Ascending aorta (tissue), 2 donors: ENCODE data around the gene FOXP3. TPM values are rescaled to one million over a fixed set of nuclear protein-coding genes. Genes with fewer than 3 reads are reported as not detected.

Experiments
- DNase-seq, 2 donors: peaks; one replicate each; pipeline ENCODE4 v3.0.0-alpha.2; 2019; ENCODE audit warnings: low spot score in 2 of 2
- H3K27ac ChIP-seq, 2 donors: fragments of 200-600 bp; sonication (generic); one replicate each; pipeline ENCODE4 v1.5.1; 2016 to 2017; ENCODE audit warnings: mild to moderate bottlenecking in 1 of 2
- H3K27me3 ChIP-seq: fragments of 200-600 bp; sonication (generic); one replicate; pipeline ENCODE4 v1.5.1; 2017
- H3K36me3 ChIP-seq, 2 donors: fragments of 200-600 bp; sonication (generic); one replicate each; pipeline ENCODE4 v1.5.1; 2016
- H3K4me1 ChIP-seq, 2 donors: fragments of 200-600 bp; sonication (generic); one replicate each; pipeline ENCODE4 v1.5.1; 2016 to 2017; ENCODE audit warnings: mild to moderate bottlenecking in 1 of 2
- H3K4me3 ChIP-seq, 2 donors: fragments of 200-600 bp; sonication (generic); one replicate each; pipeline ENCODE4 v1.5.1; 2016 to 2017; ENCODE audit warnings: mild to moderate bottlenecking in 1 of 2
- H3K9me3 ChIP-seq, 2 donors: fragments of 200-600 bp; sonication (generic); one replicate each; pipeline ENCODE4 v1.5.1; 2016
- CTCF ChIP-seq, 3 experiments: fragments of 200-600 bp in 2 of 3; fragments of 450-650 bp in 1 of 3; sonication (generic) in 2 of 3; IDR thresholded peaks; one replicate each; pipeline ENCODE4 v1.5.1; 2016 to 2019; ENCODE audit warnings: antibody characterized with exemption in 3 of 3, mild to moderate bottlenecking in 1 of 3, moderate library complexity in 1 of 3
- intact Hi-C: fragments of 100-400 bp; cut with DNase I; formaldehyde crosslinking; loops from one replicate; pipeline ENCODE4 v1.15.1; 2023
- total RNA-seq: library from RNA; depleted of rRNA; stranded (reverse); fragments of >200 nt; gene quantifications from one replicate; pipeline ENCODE4 v1.1.0, GENCODE V29; 2016

Gene FOXP3
- total RNA-seq, 1 donor from 2014 or later, result not detected

- H3K27me3 ChIP-seq, result no peaks in the 10 kb centered on the region
- H3K27ac ChIP-seq, result no peak overlapping the region
- no peaks in the 10 kb centered on the region for H3K9me3 ChIP-seq
- H3K4me3 ChIP-seq, result no peak overlapping the region
- no peak for TF ChIP-seq CTCF (IDR thresholded peaks at IDR 0.05)
- intact Hi-C loops, result no loop called here
- H3K4me1 ChIP-seq, result no peaks in the 10 kb centered on the region
- no peak for DNase-seq
- H3K36me3 ChIP-seq, result peaks cover 10 to 52% of the 10 kb centered on the region in 2 donors
Observed at GRCh38 chrX:49247346-49247745, 17.2 kb downstream of the FOXP3 start.

- H3K36me3 ChIP-seq, result peaks cover 10 to 52% of the 10 kb centered on the region in 2 donors
- no peak overlapping the region for H3K27ac ChIP-seq
- no peak for DNase-seq
- H3K4me3 ChIP-seq, result no peak overlapping the region
- TF ChIP-seq CTCF (IDR thresholded peaks at IDR 0.05), result no peak
- no peaks in the 10 kb centered on the region for H3K27me3 ChIP-seq
- H3K9me3 ChIP-seq, result no peaks in the 10 kb centered on the region
- intact Hi-C loops, result no loop called here
- no peaks in the 10 kb centered on the region for H3K4me1 ChIP-seq
Observed at GRCh38 chrX:49246541-49246940, 18.0 kb downstream of the FOXP3 start.

- Histone ChIP-seq H3K4me1 (no peaks in the 10 kb centered on the region), H3K27me3 (no peaks in the 10 kb centered on the region), H3K9me3 (no peaks in the 10 kb centered on the region), H3K27ac (no peak overlapping the region), H3K4me3 (no peak overlapping the region), H3K36me3 (peaks cover 10 to 47% of the 10 kb centered on the region in 2 donors)
- intact Hi-C loops, result no loop called here
- no peak for TF ChIP-seq CTCF (IDR thresholded peaks at IDR 0.05)
- no peak for DNase-seq
Observed at GRCh38 chrX:49244207-49244606, 20.3 kb downstream of the FOXP3 start.

- Histone ChIP-seq H3K9me3 (no peaks in the 10 kb centered on the region), H3K36me3 (peaks cover 10 to 42% of the 10 kb centered on the region in 2 donors), H3K4me1 (no peaks in the 10 kb centered on the region), H3K27ac (no peak overlapping the region), H3K27me3 (no peaks in the 10 kb centered on the region), H3K4me3 (no peak overlapping the region)
- intact Hi-C loops, result no loop called here
- TF ChIP-seq CTCF (IDR thresholded peaks at IDR 0.05), result no peak
- no peak for DNase-seq
Observed at GRCh38 chrX:49243166-49243565, 21.3 kb downstream of the FOXP3 start.

GRCh38 chrX:49242545-49243066, 21.9 kb downstream of the FOXP3 start:
- Histone ChIP-seq H3K27ac (no peak overlapping the region), H3K36me3 (peaks cover 10 to 37% of the 10 kb centered on the region in 2 donors), H3K27me3 (no peaks in the 10 kb centered on the region), H3K4me3 (no peak overlapping the region), H3K4me1 (no peaks in the 10 kb centered on the region), H3K9me3 (no peaks in the 10 kb centered on the region)
- intact Hi-C loops, result no loop called here
- TF ChIP-seq CTCF (IDR thresholded peaks at IDR 0.05), result no peak
- DNase-seq, result no peak

GRCh38 chrX:49238735-49239134, 25.8 kb downstream of the FOXP3 start:
- H3K27me3 ChIP-seq, result no peaks in the 10 kb centered on the region
- peaks cover 0 to 11% of the 10 kb centered on the region in 2 donors for H3K36me3 ChIP-seq
- no peaks in the 10 kb centered on the region for H3K9me3 ChIP-seq
- no peak for DNase-seq
- H3K4me3 ChIP-seq, result no peak overlapping the region
- no peak for TF ChIP-seq CTCF (IDR thresholded peaks at IDR 0.05)
- intact Hi-C loops, result no loop called here
- no peak overlapping the region for H3K27ac ChIP-seq
- H3K4me1 ChIP-seq, result no peaks in the 10 kb centered on the region
